HG03354 (cell line): Measurements from ENCODE around the gene KCTD1.

Source experiments
- ATAC-seq: cut with Tn5 transposase; IDR thresholded peaks from one replicate; pipeline ENCODE4 v1.9.1; 2021; ENCODE audit warnings: mild to moderate bottlenecking; ENCODE audit not compliant: unreplicated experiment, poor library complexity, severe bottlenecking

The KCTD1 gene

DNA sequence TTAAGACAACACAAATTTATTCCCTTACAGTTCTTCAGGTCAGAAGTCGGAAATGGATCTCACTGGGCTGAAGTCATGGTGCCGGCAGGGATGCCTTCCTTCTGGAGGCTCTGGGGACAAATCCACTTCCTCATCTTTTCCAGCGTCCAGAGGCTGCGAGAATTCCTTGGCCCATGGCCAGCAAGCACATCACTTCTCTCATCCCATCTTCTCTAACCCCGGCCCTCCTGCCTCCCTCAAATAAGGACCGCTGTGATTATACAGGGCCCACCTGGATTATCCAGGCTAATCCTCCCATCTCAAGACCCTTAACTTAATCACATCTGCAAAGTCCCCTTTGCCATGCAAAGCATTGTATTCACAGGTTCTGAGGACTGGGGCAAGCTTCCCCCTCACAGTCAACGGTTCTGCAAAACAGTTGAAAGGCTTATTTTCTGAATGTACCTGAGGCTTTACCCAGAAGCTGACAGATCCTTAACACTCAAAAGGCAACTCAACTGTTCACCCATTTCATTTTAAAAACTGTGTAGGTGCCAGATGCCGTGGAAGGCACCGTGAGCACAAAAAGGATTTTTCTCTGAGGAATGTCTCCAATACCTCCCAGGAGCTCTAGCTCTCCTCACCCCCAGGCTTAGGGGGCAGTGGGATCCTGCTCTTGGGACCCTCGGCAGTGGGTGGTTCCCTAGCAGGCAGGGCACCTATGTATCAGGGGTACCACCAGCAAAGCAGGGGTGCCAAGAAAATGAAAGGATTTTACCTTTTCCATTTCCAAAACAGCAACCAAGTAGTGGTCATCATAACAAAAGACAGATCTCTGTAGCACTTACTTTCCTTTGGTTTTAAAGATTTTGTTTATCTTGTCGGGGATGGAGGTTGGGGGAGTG lies 84.0 kb downstream of the KCTD1 start:
- no peak for ATAC-seq

DNA sequence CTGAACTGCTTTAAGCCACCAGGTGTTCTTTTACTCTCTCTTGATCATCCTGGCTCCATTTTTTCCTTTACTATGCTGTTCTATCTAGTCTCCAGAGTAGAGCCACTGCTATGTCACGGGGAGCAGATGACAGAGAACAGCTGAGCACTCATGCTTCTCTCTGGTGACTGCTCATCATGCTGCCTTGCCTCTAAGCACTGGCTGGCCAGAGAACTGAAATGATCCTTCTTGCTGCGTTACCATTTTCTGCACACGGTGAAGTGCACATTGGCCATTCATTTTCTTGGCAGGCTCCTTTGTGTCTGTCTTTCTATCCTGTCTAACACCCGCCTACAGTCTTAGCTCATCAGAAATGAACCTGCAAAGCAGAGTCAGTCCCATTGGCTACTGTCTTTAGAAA lies 86.0 kb downstream of the KCTD1 start:
- no peak for ATAC-seq

DNA sequence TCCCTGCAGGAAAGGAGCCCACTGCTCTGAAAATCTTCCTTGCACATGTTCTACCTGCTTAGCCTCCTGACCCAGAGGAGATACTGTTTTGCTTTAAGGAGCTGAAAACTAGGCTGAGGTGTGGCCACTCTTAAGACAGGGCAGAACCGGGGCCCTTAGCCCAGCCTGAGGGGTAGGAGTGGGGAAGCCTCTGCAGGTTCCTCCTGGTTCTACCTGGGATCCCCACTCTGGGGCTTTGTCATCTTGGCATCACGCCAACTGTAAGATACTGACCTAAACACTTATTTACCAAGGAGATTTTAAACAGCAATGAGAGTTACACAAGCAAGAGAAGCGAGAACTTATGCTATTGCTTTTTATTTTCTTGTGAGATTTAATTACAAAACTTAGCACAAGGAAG lies 86.9 kb downstream of the KCTD1 start:
- ATAC-seq = no peak

DNA sequence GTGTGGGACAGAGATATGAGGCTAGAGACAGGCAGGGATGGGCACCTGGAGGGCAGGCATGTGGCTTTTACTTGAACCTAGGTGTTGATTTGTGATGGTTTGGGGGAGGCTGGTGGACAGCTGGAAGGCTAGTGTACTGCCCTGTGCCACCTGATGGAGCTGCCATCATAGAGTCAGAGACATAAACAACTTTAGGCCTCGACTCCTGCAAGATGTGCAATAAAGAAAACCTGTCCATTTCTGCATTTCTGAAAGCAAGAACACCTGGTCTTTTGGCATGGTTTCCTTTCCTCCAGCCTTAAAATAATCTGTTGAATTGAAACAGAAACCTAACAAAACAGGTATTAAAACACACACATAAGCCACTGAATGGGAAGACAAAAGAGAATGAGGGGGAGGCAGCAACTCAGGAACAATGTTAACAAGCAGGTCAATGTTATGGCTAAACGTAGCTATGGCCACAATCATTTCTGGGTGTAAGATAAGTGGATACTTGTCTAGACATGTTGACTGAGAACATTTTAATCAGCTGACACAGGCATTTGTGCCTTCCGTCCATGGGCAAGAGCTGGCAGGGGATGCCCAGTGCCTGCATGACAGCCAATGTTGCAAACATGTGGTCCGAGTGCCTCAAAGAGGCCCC lies 87.8 kb downstream of the KCTD1 start:
- peak; percentile 82 for ATAC-seq

DNA sequence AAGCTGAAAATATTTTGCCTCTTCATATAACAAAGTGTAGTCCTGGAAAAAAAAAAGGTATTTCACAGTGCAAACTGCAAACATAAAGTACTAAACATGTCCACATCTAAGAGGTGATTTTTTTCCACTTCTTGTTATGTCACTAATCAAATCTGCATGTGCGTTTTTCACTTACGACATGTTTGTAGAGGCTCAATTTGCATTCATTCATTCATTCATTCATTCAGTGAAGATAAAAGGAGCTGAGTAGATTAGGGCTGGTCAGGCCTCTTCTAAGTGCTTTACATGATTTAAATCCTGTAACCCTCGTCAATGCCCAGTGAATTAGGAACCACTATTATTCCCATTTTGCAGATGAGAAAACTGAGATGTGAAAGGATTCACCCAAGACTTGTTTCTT lies 88.5 kb downstream of the KCTD1 start:
- ATAC-seq = no peak

DNA sequence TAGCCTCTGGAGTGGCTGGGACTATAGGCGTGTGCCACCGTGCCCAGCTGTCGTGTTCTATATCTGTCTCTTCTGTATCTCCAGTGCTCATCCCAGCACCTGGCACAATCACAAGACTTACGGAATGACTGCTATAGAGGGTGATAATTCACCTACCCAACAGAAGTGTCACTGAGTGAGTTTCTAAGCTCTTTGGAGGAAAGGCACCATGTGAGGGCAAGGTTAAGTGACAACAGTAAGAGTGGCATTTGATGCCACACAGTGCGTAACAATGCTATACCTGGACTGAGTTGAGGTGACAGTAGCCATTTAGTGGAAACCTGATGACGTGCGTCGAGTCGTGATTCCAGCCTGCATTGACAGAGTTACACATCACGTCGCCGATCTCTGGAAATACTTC lies 89.0 kb downstream of the KCTD1 start:
- no peak for ATAC-seq

DNA sequence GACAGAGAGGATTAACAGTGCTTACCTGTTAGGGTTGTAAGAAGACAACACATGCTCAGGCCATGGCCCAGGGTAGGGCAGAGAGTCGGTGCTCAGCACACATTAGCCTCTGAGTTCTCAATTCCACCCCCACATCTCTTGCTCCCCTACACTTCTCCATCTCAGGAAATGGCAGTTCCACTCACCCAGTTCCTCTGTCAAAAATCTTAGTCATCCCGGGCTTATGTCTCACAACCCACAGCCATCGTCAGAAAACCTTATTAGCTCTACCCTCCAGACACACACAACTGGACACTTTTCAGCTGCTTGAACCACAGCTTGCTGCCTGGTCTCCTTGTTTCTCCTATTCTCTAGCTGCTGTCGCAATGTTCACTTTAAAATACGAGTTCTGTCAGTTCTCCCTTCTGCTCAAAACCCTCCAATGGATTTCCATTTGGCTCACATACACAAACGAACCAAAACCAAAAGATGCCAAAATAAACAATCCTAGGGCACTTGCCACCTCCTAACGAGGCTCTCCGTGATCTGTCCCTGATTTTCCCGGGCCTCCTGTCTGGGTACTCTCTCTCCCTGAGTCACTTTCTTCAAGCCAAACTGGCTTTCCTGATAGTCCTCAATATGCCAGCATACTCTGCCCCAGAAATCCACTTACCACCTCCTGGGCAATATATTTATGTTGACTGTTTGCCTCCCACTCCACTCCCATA lies 89.7 kb downstream of the KCTD1 start:
- peak; percentile 58 for ATAC-seq

DNA sequence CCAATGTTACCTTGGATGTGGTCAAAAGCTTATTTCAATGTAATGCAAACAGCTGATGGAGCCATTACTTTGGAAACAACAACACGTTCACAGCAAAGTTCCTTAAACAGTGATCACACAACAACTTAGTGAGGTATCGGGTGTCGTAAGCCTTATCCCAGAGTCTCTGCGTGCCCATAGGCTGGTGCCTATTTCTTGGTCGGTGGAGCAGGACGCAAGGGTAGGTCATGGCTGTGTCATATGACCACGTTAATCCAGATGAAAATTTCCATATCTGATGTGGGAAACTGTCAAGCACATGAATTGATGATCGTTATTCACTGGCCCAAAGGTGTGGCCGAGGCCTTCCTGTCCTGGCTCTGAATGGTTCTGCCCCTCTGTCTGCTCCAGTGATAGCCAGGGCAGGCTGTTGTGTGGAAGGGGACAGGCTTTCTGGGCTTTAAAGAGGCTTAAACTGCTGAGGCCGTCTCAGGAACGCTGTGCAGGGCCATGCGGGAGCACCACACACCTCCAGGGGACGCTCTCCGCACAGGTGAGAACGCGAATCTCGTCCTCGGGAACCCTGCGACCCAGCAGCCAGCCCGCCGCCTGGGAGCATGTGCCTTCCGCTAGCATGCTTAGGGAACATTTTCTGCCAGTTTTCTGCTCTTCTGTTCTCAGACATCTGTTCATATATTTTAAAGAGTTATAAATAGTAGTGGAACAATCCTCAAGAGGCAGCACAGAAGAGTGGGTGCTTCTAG lies 90.6 kb downstream of the KCTD1 start:
- no peak for ATAC-seq

DNA sequence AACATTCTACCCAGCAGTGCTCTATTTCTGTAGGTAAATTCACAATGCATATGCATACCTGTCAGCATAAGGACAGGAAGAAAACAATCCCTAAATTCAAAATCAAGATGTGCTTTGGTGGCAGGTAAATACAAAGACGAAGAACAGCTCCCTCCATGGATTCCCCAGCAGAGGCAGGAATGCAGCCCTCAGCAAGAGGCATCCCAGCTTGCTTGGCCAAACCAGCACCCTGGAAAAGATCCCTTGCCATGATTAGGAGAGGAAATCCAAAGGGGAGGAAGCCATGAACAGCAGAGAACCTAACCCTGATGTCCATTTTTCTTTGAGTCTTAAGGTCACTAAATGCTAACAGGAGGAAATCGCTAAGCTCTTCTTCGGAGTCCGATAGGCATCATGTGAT lies 91.2 kb downstream of the KCTD1 start:
- ATAC-seq = no peak

DNA sequence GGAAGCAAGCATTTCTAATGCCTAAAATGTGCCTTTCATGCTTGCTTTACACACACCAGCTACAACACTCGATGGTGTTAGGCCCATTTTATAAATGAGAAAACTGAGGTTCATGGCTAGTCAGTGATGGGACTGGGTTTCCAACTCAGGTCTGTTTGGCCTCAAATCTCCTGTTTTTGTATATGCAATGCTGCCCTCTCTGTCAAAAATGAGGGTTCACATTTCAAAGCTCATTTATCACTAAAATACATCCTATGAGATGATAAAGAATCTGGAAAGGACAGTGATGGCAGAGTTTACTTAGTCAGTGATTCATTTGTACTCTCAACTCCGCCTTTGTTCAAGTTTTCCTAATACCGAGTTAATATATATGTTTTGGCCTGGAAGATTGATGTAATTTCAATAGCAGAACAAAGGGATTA lies 92.3 kb downstream of the KCTD1 start:
- ATAC-seq = no peak

DNA sequence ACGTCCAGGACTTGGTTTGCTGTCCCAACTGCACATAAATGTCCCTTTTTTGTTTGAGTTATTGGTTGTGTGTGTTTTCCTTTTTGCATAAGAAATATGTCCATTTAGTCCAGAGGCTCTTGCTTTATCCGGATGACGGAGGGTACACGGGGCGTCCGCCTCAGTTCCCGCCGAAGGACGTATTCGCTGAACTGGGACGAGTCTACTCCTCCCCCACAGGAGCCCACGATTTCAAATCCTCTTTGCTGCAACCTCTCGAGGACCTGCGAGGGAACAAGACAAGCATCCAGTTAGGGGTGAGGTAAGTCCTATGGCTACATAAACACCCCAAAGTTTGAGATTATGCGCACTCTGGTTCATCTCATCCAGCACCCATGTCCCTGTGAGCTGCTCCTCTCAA lies 92.7 kb downstream of the KCTD1 start:
- no peak for ATAC-seq

DNA sequence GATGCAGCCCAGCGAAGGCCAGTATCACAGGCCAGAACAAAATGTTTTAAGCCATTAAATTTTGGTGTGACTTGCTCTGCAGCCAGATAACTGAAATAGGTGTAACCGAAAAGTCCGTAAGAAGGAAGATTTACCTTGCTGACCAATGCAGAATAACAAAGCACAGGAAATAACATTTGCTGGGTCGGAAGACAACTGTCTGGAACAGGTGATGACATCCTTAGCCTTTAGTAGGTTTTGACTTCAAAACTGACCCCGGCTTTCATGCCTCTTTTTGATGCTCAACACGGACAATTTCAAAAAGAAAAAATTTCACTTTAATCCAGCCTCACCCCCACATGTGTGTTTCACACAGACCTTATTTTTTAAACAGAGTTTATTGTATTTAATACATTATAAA lies 93.7 kb downstream of the KCTD1 start:
- ATAC-seq = no peak

DNA sequence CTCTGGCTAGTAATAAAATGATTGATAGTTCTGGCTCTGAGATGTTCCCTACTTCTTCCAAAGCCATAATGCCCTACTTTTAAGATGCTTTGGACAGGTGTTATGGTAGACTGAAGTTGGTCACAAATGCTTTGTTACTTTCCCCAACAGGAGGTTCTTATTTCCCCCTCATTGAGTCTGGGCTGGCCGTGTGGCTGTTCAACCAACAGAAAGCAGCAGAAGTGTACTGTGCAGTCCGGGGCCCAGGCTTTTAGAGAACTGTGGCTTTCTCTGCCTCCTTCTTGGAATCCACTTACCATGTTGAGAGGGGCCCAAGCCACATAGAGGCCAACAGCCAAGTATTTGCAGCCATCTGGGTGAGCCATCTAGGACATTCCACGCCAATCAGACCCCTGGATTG lies 94.2 kb downstream of the KCTD1 start:
- no peak for ATAC-seq

DNA sequence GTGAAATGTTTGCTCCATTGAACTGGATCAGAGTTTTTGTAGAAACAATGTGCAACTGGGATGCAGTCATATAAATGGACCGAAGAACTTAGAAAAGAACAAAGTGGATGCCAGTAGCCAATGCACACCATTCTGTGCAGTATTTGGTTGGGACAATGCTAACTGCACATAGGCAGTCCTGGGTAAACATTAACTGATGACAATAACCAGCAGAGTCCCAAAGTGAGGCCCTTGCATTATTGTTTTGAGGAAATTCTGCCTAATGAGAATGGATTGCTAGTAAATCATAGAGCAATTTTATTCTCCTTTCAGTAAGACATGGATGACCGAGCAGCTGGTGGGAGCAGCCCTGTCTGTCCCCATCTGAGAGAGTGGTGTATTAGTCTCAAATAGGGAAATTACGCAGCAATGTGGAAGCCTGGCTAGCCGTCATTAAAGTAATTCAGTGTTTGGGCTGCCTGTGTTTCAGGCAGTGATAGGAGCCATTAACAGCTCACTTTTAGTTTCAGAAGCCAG lies 94.9 kb downstream of the KCTD1 start:
- ATAC-seq = peak; percentile 59

DNA sequence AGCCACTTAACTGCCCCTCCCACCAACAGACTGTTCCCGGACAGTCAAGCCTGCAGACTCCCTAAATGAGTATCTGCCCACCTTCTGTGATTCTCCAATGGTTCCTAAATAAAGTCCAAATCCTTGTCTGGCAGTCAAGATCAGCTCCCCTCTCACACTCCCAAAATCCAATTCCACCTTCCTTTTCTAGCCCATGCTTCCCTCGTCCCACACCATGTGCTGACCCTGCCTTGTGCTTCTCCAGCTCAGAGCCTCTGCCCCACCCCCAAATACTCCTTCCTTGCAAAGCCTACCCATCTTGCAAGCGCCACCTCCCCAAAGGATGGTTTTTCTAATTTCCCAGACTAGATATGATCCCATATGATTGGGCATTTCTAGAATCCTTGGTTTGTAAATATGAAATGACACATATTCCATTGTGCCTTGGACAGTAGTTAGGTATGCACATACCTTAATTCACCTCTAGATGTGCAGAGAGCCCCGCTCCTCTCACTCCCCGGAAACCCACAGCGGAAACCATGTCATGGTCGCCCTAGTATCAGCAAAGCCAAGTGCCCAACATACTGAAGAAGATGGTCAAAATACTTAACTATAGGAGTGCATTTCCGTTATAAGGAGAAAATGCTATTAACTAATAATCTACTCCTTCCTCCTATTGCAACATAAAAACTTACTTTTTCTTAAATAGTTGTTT lies 97.2 kb downstream of the KCTD1 start:
- no peak for ATAC-seq

DNA sequence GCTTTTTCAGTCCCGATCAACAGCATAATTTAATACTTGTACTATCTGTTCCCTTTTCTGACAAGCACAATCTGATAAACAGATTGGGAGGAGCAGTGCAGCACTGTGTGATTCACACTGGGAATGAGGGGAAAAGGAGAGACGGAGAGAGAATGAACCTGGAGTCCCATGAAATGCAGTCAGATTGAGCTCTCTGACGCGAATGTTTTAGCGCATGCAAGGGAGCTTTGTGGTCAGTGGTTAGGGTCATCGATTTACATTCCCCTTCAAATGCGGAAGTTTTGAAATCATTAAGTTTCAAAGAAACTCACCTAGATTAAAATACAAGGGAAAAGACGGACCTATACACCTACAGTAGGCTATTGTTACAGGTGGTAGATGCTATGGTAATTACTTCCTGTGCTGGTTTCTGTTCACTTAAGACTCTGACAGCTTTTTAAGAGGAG lies 99.6 kb downstream of the KCTD1 start:
- ATAC-seq = no peak

DNA sequence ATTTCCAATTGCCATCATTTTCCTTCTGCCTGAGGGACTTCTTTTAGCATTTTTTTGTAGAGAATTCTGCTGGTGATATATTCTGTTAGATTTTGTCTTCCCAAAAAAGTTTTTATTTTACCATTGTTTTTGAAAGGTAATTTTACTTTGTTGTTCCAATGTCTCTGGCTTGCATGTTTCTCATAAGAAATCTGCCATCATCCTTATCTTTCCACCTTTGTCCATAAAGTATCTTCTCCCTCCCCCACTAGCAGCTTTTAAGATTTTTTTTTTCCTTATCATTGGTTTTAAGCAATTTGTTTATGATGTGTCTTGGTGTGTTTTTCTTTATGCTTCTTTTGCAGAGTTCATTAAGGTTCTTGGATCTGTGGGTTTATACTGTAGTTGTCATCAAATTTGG lies 104.5 kb downstream of the KCTD1 start:
- no peak for ATAC-seq

DNA sequence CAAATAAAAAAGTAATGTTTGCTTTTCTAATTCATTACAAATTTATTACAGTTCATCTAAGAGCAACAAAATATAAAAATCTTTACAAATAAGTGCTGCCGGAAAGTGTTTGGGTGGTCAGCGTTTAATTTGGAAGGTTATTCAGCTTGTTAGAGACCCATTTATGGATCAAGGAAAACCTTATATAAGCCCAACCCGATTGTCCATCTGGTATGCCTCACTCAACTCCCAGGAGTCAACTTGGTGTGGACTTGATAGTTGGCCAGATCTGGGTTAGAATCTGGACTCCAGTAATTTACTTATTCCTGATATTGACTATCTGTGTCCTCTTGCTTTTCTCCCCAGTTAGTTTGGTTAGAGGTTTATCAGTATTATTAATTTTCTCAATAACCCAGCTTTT lies 106.2 kb downstream of the KCTD1 start:
- ATAC-seq = no peak

DNA sequence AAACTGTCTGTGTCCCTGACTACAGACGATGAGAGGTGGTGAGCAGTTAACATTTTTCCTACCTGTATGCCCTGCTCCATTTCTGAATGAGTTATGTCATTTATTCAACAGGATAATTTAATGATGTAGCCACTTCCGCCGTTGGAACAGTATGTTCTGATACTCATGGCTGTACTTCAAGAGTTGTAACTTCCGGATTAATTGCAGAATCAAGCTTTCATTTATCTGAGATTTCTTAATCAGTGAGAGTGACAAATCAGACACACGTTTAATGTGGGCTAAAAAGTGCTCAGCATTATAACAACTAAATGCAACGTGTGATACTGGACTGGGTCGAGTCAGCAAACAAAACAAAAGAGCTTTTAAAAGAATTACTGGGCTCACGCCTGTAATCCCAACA lies 107.7 kb downstream of the KCTD1 start:
- no peak for ATAC-seq
